Adrenal gland (tissue), 5 donors: ENCODE data around the gene SLC7A14.

Experiments
- POLR2A ChIP-seq, 2 donors: fragments of 450-650 bp; IDR thresholded peaks; one replicate each; pipeline ENCODE4 v1.6.1; 2017; ENCODE audit warnings: antibody characterized with exemption in 2 of 2, mild to moderate bottlenecking in 2 of 2, moderate library complexity in 1 of 2
- TF ChIP-seq, protein P1 (sequence below), 6 experiments: fragments of 450-650 bp in 4 of 6; fragments of 200-600 bp in 2 of 6; sonication (generic) in 1 of 6; IDR thresholded peaks; 1 replicate in 5 of 6; 2 replicates in 1 of 6; pipeline versions ENCODE4 v1.5.1 to v1.8.0; 2016 to 2021; ENCODE audit warnings: antibody characterized with exemption in 6 of 6, mild to moderate bottlenecking in 2 of 6, moderate library complexity in 1 of 6
- donor health status: DM: no; HTN: no; CAD: no.

- no peak for TF ChIP-seq POLR2A (IDR thresholded peaks at IDR 0.05)
- TF ChIP-seq, protein P1, sequence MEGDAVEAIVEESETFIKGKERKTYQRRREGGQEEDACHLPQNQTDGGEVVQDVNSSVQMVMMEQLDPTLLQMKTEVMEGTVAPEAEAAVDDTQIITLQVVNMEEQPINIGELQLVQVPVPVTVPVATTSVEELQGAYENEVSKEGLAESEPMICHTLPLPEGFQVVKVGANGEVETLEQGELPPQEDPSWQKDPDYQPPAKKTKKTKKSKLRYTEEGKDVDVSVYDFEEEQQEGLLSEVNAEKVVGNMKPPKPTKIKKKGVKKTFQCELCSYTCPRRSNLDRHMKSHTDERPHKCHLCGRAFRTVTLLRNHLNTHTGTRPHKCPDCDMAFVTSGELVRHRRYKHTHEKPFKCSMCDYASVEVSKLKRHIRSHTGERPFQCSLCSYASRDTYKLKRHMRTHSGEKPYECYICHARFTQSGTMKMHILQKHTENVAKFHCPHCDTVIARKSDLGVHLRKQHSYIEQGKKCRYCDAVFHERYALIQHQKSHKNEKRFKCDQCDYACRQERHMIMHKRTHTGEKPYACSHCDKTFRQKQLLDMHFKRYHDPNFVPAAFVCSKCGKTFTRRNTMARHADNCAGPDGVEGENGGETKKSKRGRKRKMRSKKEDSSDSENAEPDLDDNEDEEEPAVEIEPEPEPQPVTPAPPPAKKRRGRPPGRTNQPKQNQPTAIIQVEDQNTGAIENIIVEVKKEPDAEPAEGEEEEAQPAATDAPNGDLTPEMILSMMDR (IDR thresholded peaks at IDR 0.05) = no peak
Measured at GRCh38 chr3:170477395-170477794, 108.5 kb downstream of the SLC7A14 start.
